ENCODE results near the gene DNAH9.

GRCh38 chr17:11980813-11981212 is 382.5 kb downstream of the DNAH9 start:
- TF ChIP-seq POLR2A (IDR thresholded peaks at IDR 0.05), result no peak
- TF ChIP-seq, protein P1, sequence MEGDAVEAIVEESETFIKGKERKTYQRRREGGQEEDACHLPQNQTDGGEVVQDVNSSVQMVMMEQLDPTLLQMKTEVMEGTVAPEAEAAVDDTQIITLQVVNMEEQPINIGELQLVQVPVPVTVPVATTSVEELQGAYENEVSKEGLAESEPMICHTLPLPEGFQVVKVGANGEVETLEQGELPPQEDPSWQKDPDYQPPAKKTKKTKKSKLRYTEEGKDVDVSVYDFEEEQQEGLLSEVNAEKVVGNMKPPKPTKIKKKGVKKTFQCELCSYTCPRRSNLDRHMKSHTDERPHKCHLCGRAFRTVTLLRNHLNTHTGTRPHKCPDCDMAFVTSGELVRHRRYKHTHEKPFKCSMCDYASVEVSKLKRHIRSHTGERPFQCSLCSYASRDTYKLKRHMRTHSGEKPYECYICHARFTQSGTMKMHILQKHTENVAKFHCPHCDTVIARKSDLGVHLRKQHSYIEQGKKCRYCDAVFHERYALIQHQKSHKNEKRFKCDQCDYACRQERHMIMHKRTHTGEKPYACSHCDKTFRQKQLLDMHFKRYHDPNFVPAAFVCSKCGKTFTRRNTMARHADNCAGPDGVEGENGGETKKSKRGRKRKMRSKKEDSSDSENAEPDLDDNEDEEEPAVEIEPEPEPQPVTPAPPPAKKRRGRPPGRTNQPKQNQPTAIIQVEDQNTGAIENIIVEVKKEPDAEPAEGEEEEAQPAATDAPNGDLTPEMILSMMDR (IDR thresholded peaks at IDR 0.05), result no peak
